A204.1 (cell line): ENCODE measurements around the gene MTRR.

Source experiments
- FAIRE-seq: peaks from 2 replicates; lab custom pipeline; 2012; peaks lifted over from hg19 to GRCh38; lab: Jason Lieb, UNC

The MTRR gene

DNA sequence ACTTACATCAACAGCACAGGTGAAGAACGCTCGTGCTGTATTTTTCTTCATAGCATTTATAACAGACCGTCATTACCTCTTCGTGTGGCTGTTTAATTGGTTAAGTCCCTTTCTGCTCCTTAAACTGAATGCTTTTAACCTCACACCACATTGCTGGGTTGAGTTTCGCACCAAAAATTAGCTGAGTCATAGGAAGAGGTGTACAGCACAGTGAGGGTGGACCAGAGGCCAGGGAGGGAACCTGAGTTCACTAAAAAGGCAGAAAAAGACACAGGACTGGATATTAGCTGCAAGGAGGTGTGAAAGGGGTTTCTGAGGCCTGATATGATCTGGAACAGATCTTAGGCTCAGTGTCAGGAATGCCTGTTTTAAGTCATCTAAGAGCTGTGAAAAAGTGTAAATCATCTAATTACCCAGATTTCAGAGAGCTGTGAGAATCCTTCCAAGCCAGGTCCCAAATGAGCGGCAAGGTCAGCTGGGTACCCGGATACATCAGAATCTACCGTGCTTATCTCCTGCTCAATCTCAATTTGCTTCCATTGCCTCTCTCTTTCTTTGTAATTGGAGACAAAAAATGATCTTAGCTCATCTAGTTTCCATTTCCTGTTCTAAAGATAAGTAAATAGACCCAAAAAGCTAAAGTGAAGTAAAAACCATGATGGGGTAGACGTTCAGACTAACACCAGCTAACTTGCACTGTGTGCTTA, 10.9 kb upstream of the MTRR start:
- FAIRE-seq: no peak

DNA sequence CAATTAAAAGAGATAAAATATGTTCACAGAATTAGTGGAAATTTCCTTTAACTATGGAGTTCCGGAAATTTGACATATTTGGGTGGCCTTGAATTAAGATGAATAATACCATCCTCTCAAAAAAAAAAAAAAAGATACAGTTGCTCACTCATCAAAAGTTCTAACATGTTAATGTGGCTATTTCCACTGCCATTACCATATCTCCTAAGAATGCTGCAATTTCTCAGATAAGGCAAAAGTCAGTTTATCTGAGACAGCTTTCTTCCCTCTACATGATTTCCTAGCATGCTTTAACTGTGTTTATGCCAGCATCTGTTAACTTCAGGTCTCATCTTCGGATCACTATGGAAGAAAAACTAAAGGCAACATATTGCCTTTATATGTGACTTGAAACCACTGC, 2.8 kb upstream of the MTRR start:
- FAIRE-seq: no peak

DNA sequence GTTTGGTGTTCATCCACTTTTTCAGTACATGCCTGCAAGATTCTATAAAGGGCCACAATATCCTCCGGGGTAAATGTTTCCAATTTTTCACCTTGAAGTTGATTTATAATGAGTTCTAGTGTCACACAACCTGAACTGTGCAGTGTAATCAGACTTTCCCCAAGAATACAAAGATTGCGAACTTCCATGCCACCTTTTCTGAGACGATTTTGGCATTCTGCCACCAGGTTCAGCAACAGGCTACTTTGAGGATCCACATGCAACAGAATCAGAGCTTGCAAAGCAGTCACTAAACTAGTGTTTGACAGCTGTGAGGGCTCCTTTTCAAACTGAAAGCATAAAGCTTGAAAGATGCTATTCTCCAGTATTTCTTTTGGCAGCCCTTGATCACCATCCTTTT, 1.7 kb upstream of the MTRR start:
- no peak for FAIRE-seq

DNA sequence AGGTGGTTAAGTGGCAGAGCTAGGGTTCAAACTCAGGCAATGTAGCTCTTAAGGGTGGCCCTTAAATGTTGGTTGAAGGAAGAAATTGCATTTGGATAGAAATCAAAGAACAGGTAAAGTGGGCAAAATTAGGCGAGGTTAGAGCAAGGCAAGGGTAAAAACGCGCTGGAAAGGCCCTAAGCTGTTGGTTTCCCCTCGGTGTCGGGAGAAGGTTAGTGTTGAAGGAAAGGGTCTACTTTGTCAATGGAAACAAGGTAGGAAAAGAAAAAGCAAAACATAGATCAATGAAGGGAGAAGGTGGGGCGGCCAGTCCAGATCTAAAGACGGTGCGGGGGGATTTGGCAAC, 548 bp upstream of the MTRR start:
- no peak for FAIRE-seq

DNA sequence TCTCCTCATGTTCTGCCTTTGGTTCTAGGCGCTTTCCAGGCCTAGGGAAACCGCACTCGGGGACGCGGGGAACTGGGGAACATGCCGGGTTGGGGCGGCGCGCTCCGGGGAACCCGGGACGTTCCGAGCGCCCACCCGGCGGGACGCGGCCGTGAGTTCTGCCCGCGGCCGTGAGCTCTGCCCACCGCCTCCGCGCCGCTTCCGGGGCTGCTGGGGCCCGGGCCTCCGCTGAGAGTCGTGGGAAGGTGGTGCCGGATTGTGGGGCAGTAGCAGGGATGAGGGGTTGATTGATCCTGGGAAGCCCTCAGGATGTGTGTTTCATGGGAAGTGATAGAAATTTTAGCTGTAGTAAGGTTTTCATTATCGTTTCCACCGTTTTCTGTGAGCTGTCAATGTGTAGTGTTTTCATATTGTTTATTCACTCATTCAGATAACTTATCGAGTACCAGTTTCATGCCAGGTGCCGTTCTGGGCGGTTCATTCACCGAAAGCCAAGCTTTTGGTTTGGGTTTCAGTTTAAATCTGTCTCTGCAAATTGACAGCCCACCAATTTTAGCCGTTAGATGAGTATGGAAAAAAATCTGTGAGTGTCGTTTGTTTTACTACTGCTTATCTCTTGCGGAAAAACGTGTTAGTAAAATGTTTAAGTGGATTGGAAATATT, 657 bp downstream of the MTRR start:
- FAIRE-seq: no peak

DNA sequence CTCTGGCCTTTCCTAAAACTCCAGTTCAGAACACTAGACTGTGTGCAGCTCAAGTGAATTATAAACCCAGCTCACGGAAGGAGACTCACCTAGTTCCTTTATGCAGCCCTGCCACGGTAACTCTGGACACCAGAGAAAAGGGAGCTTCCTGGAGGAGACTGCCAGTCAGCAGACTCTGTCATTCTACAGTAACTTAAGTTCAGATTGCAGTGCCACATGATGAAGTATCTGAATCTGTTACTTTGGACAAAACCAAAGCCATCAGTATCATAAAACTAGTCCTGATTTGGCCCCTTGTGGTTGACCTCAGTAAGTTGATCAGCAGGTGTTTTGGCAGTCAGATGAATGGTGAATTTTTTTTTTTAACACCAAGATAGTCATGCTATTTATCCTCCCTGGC, 2.7 kb downstream of the MTRR start:
- no peak for FAIRE-seq

DNA sequence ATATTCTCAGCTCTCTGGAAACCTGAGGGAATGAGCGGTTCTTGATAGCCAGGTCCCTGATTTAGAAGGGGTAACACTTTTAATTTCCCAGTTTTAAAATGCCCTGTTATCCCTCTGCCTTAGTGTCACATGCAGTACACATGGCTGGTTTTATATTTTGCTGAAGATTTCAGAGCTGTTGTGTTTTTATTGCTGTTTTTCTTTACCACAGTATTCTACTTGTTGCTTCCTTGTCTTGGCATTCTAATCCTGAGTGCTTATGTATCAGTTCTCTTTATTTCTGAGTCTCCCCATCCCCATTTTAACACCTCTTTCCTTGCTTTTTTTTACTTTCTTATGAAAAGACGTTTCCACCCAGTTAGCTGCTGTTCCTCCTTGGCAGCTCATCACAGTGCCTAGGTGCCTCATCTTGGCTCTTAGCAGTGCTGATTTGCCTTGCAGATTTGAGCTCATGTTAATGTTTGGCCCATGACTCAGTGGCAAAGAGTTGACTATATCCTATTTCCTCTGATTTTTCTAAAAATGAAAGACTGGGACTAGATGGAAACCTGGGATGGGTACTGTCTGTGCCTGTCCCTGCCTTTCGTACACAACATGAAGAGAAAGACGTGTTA, 3.7 kb downstream of the MTRR start:
- no peak for FAIRE-seq

DNA sequence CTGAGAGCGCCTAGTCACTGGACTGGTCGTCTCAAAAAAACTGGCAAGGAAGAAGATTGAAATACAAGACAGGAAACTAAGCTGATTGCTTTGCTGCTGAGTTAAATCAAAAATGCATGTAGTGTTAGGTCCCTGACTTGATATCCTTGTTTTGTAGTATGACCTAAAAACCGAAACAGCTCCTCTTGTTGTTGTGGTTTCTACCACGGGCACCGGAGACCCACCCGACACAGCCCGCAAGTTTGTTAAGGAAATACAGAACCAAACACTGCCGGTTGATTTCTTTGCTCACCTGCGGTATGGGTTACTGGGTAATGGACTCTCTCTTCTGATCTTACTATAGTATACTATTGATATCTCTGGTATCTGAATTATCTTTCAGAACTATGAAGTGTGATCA, 4.3 kb downstream of the MTRR start:
- no peak for FAIRE-seq

DNA sequence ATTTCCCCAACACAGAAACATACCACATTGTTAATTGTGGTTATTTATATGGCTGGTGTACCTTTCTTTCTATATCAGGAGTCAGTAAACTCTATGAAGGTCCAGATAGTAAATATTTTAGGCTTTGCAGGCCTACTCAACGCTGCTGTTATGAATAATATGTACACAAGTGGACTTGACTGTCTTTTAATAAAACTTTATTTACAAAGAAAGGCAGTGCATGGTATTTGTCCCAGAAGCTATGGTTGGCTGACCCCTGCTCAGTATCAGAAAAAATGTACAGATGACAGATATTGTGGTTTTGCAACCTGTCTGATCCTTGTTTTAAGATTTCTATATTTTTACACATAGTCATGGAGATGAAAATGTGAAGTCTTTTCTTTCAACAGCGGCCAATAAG, 5.7 kb downstream of the MTRR start:
- FAIRE-seq: no peak

DNA sequence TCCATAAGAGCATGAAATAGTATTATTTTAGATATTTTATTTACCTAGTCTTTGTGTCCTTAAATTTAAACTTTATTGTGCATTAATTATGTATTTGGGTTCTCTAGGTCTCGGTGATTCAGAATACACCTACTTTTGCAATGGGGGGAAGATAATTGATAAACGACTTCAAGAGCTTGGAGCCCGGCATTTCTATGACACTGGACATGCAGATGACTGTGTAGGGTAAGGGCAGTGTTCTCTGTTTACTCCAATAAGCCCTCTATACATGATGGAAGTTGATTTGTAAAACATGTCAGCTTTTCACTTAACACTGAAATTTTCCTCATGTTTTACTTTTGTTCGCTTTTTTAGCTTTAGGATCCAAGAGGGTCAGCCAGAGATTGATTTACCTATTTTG, 6.2 kb downstream of the MTRR start:
- FAIRE-seq: no peak

DNA sequence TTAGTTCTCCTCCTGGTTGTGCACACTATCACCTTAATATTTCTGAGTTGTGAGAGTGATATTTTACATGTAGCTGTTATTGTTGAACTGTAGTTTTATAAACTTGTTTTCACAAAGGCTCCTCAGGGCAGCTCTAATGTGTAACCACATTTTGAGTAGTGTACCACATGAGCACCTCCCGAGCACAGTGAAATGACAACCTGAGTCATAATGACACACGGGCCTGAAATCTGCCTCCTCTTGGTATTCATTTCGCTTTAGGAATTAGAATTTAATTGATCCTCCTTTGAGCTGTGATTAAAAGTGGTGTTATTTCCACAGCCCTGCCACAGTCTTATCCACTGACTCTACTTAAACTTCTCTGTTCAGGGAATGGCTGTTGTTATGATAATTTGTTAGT, 7.9 kb downstream of the MTRR start:
- FAIRE-seq: no peak

DNA sequence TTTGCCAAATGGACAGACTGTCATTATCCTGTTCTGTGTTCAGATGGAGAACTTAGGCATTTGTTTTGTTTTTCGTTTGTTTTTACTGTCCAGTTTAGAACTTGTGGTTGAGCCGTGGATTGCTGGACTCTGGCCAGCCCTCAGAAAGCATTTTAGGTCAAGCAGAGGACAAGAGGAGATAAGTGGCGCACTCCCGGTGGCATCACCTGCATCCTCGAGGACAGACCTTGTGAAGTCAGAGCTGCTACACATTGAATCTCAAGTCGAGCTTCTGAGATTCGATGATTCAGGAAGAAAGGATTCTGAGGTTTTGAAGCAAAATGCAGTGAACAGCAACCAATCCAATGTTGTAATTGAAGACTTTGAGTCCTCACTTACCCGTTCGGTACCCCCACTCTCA, 8.9 kb downstream of the MTRR start:
- FAIRE-seq: no peak

DNA sequence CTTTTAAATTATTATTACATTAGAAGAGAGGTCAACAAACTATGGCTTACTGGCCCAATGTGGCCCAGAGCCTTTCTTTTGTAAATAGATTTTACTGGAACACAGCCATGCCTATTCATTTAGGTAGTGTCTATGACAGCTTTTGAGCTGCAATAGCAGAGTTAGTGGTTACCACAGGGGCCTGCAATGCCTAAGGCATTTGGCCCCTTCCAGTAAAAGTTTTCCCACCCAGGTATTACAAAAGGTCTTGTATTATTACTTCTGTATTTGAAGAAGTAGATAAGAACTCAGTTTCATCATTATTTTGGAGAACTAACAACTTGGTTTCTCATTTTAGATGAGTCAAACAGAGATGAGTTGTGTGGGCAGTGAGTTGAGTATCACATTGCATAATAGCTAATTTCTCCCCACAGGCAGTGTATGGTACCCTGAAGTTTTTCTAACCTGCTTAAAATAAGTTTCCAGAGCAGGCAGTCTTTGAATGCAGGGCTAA, 9.5 kb downstream of the MTRR start:
- FAIRE-seq: no peak

DNA sequence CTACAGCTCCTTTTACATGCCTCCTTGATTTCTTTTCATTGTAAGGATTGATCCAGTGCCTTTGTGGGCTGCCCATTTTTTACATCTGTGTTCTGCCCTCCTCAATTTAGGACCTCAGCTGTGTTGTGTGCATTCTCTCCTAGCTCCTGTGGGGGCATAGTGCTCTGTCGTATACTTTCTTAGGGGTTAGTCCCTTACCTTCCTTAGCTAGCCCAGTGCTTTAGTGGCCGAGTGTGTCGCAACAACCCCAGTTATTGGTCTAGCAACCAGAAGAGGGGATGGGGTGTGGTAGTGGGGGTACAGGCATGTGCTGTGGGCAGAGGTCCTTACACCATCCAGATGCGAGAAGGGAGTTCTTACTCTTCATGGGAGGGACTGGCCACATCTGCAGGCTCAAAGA, 12.1 kb downstream of the MTRR start:
- no peak for FAIRE-seq

DNA sequence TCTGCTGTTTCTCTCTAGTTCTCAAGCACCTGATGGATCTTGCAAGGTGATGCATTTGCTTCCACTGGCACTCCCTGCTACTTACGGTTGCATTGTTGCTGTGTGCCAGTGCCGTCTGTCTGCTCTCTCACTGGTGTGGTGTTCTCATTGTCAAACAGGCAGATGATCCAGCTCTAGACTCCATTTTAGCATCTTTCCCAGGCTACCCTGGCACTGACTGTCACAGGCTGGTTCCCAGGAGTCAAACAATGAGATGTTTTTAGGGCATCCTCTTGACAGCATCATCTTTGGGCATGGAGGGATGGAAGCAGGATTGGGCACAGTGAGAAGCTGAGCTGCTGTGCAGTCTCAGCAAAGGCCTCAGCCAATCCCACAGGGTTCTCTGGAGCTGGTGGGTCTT, 12.9 kb downstream of the MTRR start:
- no peak for FAIRE-seq

DNA sequence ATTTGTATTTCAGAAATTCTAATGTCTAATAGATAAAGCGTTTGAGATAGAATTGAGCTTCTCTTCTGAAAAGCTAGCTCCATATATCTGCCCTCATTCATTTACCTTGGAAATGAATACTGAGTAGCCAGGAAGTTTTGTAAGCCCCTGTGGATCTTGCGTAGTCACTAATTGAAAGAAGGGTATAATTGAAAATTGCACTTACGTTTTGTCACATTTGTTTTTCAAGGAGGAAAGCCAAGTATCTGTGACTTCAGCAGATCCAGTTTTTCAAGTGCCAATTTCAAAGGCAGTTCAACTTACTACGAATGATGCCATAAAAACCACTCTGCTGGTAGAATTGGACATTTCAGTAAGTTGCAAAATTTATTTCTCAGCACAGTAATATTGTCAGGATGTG, 14.0 kb downstream of the MTRR start:
- FAIRE-seq: no peak

DNA sequence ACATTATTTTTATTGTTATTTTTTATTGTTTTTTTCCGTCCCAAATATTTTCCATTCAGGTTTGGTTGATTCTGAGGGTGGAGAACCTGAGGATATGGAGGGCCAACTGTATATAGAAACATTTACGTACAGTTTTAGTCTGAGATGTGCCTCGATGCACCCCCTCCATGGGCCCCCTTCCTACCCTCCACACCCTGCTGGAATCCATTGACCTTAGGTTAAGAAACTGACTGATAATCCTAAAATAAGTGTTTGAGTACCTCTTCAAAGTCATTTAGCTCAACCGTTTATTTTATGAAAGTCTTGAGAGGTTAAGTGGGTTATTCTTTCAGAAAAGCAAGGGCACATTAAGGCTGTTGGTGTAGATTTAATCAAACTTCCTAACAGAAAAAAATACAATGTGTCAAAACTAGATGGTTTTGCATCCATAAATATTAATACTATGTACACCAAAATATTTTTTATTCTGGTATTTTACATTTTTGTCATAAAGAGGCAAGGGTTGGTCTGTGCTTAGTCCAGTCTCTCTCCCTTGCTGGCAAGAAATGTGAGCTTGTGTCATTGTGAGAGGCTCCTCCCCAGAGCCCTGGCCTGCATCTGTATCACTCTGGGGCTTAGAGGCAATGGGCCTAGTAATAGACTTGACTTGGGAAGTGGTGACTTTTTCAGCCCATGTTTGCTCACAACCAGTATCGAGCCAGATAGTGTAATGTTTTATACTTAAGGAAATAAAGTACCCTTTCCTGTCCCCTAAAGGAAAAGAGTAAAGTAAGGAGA, 15.7 kb downstream of the MTRR start:
- no peak for FAIRE-seq

DNA sequence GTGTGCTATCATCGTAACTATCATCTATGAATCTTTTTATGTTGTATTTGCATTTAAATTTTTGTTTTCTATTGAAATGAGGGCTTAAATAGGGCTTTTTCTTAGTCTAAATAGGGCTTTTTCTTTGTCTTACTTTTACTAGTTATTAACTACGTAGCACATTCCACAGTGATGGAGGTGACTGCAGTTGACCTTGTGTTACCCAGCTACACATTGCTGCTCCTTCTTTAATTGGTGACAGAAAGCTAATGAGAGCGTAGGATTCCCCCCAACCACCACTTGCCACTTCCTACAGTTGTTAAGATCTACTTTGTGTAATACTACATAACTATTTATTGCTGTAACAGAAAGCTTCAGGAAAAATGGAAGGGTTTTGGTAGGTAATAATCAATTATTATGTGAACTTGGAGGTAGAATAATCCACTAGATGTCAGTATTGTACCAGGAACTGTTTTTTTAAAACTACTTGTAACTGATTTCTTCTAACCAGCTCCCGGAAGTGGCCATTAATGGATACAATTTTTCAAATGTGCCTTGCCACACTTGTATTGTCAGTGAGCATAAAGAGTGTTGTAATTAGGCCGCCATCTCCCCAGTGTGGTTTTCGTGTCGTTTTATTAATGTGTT, 18.0 kb downstream of the MTRR start:
- FAIRE-seq: peak; percentile 78

DNA sequence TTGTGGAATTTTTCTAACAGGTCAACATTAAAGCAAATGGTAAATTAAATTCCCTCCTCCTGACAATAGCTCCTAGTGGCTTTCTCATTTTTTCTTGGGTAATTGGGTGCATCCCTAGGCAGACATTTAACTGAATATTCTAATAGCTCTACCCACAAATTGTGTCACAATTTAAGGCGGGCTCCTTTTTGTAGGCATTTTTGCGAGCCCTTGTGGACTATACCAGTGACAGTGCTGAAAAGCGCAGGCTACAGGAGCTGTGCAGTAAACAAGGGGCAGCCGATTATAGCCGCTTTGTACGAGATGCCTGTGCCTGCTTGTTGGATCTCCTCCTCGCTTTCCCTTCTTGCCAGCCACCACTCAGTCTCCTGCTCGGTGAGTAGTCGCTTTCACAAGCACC, 20.0 kb downstream of the MTRR start:
- no peak for FAIRE-seq

DNA sequence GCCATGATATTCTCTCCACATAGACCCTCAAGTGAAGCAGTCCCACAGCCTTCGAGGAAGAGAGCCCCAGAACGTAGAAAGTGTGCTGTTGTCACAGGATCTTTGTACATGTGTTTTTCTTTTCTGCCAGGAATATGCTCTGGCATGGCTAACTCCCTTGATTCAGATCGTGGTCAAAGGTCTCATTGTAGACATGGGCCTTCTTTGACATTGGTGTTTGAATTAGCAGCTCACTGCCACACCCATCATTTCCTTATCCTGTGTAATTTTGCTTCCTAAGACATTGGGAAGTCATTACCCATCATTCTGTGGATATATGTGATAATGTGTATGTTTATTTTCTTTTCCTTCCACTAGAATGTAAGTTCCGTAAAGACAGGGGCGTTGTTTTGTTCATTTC, 25.5 kb downstream of the MTRR start:
- FAIRE-seq: no peak

DNA sequence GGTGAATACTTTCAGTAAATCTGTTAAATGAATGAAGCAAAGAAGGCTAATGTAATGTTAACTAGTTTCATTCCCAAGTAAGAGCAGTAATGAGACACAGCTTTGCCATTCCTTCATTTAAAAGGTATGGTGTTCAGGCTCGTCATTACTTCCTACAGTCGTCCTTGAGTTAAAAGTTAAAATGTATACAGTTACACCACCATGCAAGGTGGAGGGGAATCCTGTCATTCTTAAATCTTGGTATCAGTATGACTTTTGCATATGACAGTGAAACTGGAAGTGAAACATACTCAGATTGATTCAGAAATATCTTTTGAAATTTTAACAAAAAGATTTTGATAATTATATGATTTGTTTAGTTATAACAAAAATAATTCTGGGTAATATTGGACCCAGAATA, 25.9 kb downstream of the MTRR start:
- no peak for FAIRE-seq

DNA sequence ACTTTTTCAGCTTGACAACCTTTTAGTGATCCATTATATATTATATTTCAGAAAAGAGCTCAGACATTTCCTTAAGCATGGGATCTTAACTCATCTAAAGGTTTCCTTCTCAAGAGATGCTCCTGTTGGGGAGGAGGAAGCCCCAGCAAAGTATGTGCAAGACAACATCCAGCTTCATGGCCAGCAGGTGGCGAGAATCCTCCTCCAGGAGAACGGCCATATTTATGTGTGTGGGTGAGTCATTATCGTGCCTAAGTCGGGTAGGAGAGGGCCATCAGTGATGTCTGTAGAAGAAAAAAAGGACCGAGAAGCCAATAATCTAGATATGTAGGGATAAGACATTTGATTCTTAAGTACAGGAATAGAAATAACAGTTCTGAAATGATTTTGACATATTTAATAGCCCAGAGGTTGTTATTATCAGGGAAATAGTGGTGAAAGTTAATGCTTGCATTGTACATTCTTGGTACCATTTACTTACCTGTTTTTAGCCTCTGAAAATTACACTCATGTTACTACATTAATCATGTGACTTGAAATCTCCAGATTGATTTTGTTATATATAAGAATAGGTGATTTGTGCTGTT, 28.2 kb downstream of the MTRR start:
- FAIRE-seq: no peak
